Heart left ventricle (tissue), 16 donors: ENCODE measurements around the gene GARIN5B. TPM values are rescaled to one million over a fixed set of nuclear protein-coding genes. Genes with fewer than 3 reads are reported as not detected.

ENCODE experiments used
- ATAC-seq, 4 donors: fragments of 200-7000 bp; cut with Tn5 transposase; one replicate each; pipeline ENCODE4 v1.9.1; 2020 to 2022; ENCODE audit warnings: moderate library complexity in 4 of 4, mild to moderate bottlenecking in 3 of 4, moderate number of reproducible peaks in 1 of 4
- DNase-seq, 5 donors: peaks; one replicate each; pipeline ENCODE4 v3.0.0-alpha.2; 2020
- H3K27ac ChIP-seq, 12 donors: fragments of 200-600 bp; sonication (generic) in 4 of 12; one replicate each; pipeline versions ENCODE4 v1.5.0 to v1.8.0; 2016 to 2022; ENCODE audit warnings: mild to moderate bottlenecking in 2 of 12
- H3K27me3 ChIP-seq, 9 donors: fragments of 200-600 bp; sonication (generic) in 2 of 9; one replicate each; pipeline versions ENCODE4 v1.5.1 to v1.8.0; 2016 to 2022; ENCODE audit warnings: mild to moderate bottlenecking in 3 of 9
- H3K36me3 ChIP-seq, 9 donors: fragments of 200-600 bp; sonication (generic) in 2 of 9; one replicate each; pipeline versions ENCODE4 v1.5.0 to v1.8.0; 2018 to 2022; ENCODE audit warnings: mild to moderate bottlenecking in 2 of 9
- H3K4me1 ChIP-seq, 12 donors: fragments of 200-600 bp; sonication (generic) in 4 of 12; one replicate each; pipeline versions ENCODE4 v1.5.0 to v1.8.0; 2016 to 2022; ENCODE audit warnings: mild to moderate bottlenecking in 3 of 12
- H3K4me3 ChIP-seq, 12 donors: fragments of 200-600 bp; sonication (generic) in 4 of 12; one replicate each; pipeline versions ENCODE4 v1.5.0 to v1.8.0; 2017 to 2022; ENCODE audit warnings: mild to moderate bottlenecking in 9 of 12, moderate library complexity in 4 of 12
- H3K9me3 ChIP-seq, 12 donors: fragments of 200-600 bp; sonication (generic) in 4 of 12; one replicate each; pipeline versions ENCODE4 v1.5.0 to v1.8.0; 2016 to 2022; ENCODE audit warnings: mild to moderate bottlenecking in 1 of 12
- POLR2A ChIP-seq, 2 donors: fragments of 450-650 bp; IDR thresholded peaks; one replicate each; pipeline ENCODE4 v1.6.1; 2017; ENCODE audit warnings: antibody characterized with exemption in 2 of 2, mild to moderate bottlenecking in 2 of 2, moderate library complexity in 2 of 2
- WGBS, 4 donors: extraction: QIAGEN DNeasy Blood & Tissue Kit in 2 of 4; methylation state at CpG; one replicate each; pipeline versions ENCODE4 v1.1.5 to v1.1.7; 2013 to 2018; 5-methylcytosine and 5-hydroxymethylcytosine counted together
- intact Hi-C, 10 donors: fragments of 100-400 bp; cut with DNase I; formaldehyde crosslinking; loops; one replicate each; pipeline versions ENCODE4 v1.11.1 to v1.14.2; 2022
- polyA plus RNA-seq, 2 donors: library from polyadenylated mRNA; stranded (reverse); fragments of 200-250 nt; gene quantifications; one replicate each; pipeline ENCODE4 v1.2.3, GENCODE V29; 2013
- total RNA-seq, 9 donors: library from RNA; depleted of rRNA in 2 of 9; stranded (reverse); fragments of >200 nt in 2 of 9; fragmentation: NEBNext Ultra II Directional in 3 of 9; extraction: Animal tissue kit (Norgen Biotek cat#: 25700) in 3 of 9; gene quantifications; one replicate each; pipeline versions ENCODE4 v1.1.0 to v1.2.4, GENCODE V29; 2016 to 2023
- TF ChIP-seq, protein P1 (sequence below), 12 donors: fragments of 200-600 bp; sonication (generic) in 4 of 12; IDR thresholded peaks; one replicate each; pipeline versions ENCODE4 v1.5.0 to v1.8.0; 2018 to 2022; ENCODE audit warnings: antibody characterized with exemption in 12 of 12, mild to moderate bottlenecking in 5 of 12
- donor health status: ischemic (EF 13 %, LVEDD 7.1; RV severe dilation, severe dysfunction).
- donor health status: healthy with polysubstance abuse.
- donor health status: DM: no; HTN: yes; CAD: no.
- donor health status: DM: no; HTN: no; CAD: no.
- donor health status: ischemic (EF 25% LVEDD 6.9; RV normal size, moderate dysfunction).
- donor health status: ischemic (EF 25% LVEDD 5.7; RV mildly dilated, moderate dysfunction).
- donor health status: healthy.
- donor health status: DM: yes; HTN: yes; CAD: no.
- donor health status: ischemic (EF 35%, LVEDD 5.7; RV mildly dilated, moderate dysfunction).
- donor health status: nonischemic (EF 11% LVEDD 7.7; RV severe dilation, severe dysfunction).
- donor health status: DM: yes; HTN: yes; CAD: no.
- donor health status: PGD.
- donor health status: ischemic (EF 29% LVEDD 5.4; RV normal size, mild dysfunction).
- donor health status: nonischemic (EF 23%, LVEDD 6.1; RV moderate dilation, normal function).

The GARIN5B gene
- total and polyA plus RNA-seq, 11 donors: not detected

DNA sequence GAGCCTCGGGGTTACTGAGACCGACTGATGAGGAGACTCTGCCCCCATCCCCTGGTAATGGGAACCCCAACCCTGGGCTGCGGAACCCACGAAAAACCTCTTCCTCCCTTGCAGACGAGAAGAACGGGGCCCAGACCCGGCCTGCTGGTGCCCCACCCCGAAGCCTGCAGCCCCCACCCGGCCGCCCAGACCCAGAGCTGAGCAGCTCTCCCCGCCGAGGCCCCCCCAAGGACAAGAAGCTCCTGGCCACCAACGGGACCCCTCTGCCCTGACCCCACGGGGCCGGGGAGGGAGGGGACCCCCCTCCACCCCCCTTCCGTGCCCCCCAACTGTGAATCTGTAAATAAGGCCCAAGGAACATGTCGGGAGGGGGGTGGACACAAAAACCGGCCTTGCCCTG lies 51.3 kb downstream of the GARIN5B start:
- H3K36me3 ChIP-seq: peaks cover 0 to 13% (median 3%) of the 10 kb centered on the region in 9 donors
- H3K27ac ChIP-seq: no peak overlapping the region
- ATAC-seq (no peak), DNase-seq (no peak)
- TF ChIP-seq, protein P1, sequence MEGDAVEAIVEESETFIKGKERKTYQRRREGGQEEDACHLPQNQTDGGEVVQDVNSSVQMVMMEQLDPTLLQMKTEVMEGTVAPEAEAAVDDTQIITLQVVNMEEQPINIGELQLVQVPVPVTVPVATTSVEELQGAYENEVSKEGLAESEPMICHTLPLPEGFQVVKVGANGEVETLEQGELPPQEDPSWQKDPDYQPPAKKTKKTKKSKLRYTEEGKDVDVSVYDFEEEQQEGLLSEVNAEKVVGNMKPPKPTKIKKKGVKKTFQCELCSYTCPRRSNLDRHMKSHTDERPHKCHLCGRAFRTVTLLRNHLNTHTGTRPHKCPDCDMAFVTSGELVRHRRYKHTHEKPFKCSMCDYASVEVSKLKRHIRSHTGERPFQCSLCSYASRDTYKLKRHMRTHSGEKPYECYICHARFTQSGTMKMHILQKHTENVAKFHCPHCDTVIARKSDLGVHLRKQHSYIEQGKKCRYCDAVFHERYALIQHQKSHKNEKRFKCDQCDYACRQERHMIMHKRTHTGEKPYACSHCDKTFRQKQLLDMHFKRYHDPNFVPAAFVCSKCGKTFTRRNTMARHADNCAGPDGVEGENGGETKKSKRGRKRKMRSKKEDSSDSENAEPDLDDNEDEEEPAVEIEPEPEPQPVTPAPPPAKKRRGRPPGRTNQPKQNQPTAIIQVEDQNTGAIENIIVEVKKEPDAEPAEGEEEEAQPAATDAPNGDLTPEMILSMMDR (IDR thresholded peaks at IDR 0.05): no peak
- TF ChIP-seq POLR2A (IDR thresholded peaks at IDR 0.05): no peak
- H3K4me3 ChIP-seq: no peak overlapping the region
- WGBS, 4 donors: 85 to 94% (median 92%) methylated on average over 3 to 18 of the region's 18 CpGs
- intact Hi-C loops: no loop called here
- no peaks in the 10 kb centered on the region for H3K27me3 ChIP-seq
- no peaks in the 10 kb centered on the region for H3K4me1 ChIP-seq
- H3K9me3 ChIP-seq: peaks cover 0 to 3% (median 0%) of the 10 kb centered on the region in 12 donors

DNA sequence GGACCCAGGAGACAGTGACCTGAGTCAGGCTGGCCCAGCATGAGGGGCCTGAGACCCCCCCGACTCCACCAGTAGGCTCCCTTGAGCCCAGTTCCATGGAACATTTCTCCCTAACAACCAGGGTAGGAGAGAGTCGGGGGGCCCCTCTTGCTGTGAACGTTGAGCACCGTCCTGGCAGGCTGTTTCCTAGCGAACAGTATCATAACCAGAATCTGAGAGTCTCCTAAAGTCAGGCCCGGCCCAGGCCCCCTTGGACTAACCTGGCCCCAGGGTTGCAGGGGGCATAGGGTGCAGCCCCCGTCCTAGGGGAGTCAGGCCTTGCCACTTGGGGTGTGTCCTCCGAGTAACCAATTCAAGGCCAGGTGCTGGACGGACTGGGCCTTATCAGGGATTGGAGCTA lies 51.7 kb downstream of the GARIN5B start:
- intact Hi-C loops: no loop called here
- H3K27me3 ChIP-seq: no peaks in the 10 kb centered on the region
- DNase-seq: no peak
- TF ChIP-seq, protein P1 (IDR thresholded peaks at IDR 0.05): no peak
- H3K4me1 ChIP-seq: no peaks in the 10 kb centered on the region
- H3K9me3 ChIP-seq: peaks cover 0 to 3% (median 0%) of the 10 kb centered on the region in 12 donors
- H3K27ac ChIP-seq: no peak overlapping the region
- no peak for ATAC-seq
- no peak overlapping the region for H3K4me3 ChIP-seq
- H3K36me3 ChIP-seq: peaks cover 0 to 17% (median 0%) of the 10 kb centered on the region in 9 donors
- 89 to 95% (median 92%) methylated on average over 6 to 9 of the region's 9 CpGs for WGBS, 4 donors

DNA sequence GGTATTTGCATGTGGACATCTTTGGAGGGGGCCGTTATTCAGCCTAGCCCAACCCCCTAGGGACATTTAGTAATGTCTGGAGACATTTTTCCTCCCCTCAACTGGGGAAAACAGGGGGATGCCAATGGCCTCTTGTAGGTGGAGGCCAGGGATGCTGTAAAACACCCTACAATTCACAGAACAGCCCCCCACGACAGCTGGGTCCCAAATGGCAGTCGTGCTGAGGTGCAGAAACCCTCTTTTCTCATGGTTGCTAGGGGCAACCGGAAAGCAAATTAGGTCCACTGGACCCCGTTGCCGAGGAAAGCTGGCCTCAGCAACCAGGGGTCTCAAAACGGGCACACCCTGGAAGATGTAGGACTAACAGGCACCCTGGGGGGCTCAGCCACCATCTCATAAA lies 52.6 kb downstream of the GARIN5B start:
- DNase-seq: no peak
- WGBS, 4 donors: 76 to 87% (median 83%) methylated on average over 7 of the region's 7 CpGs
- intact Hi-C loops: no loop called here
- TF ChIP-seq POLR2A (IDR thresholded peaks at IDR 0.05): no peak
- TF ChIP-seq, protein P1 (IDR thresholded peaks at IDR 0.05): no peak
- Histone ChIP-seq H3K9me3 (no peaks in the 10 kb centered on the region), H3K27ac (no peak overlapping the region), H3K4me1 (no peaks in the 10 kb centered on the region), H3K36me3 (peaks cover 0 to 26% (median 0%) of the 10 kb centered on the region in 9 donors), H3K27me3 (no peaks in the 10 kb centered on the region), H3K4me3 (no peak overlapping the region)
- no peak for ATAC-seq

DNA sequence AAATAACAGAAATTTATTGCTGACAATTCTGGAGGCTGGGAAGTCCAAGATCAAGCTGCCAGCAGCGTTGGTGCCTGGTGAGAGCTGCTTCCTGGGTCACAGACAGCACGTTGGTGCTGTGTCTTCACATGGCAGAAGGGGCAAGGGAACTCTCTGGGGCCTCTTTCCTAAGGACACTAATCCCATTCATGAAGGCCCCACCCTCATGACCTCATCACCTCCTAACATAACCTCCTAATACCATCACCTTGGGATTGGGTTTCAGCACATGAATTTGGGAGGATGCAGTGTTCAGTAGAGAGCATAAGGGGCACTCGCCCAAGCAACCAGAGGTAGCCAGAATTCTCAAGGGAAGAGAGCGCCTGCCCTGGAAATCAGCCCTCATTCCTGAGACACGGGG lies 53.6 kb downstream of the GARIN5B start:
- intact Hi-C loops: loop anchor here in 4 of 10 donors (10.0 kb wide), 3 partner anchors 65 to 105 kb away; partner anchors contain the start of genes IL11 (in 2 of the 4), TMEM190 (in 2 of the 4), RPL28 (in 1 of the 4) and TMEM238 (in 1 of the 4)

More for the DNA sequence above, 53.6 kb downstream of the GARIN5B start:
- no peaks in the 10 kb centered on the region for H3K9me3 ChIP-seq
- 87 to 95% (median 94%) methylated on average over 5 of the region's 5 CpGs for WGBS, 4 donors
- ATAC-seq (no peak), DNase-seq (no peak)
- H3K4me3 ChIP-seq: no peak overlapping the region
- no peaks in the 10 kb centered on the region for H3K27me3 ChIP-seq
- H3K36me3 ChIP-seq: peaks cover 0 to 27% (median 0%) of the 10 kb centered on the region in 9 donors
- H3K4me1 ChIP-seq: no peaks in the 10 kb centered on the region
- TF ChIP-seq, protein P1 (IDR thresholded peaks at IDR 0.05): no peak
- no peak for TF ChIP-seq POLR2A (IDR thresholded peaks at IDR 0.05)
- no peak overlapping the region for H3K27ac ChIP-seq
